Measurements from ENCODE around the gene R3HDM4.
"Not testable (repeated sequence)": the region's sequence is repeated elsewhere in the genome, so short reads cannot be mapped to it uniquely, and the experiment has no call there.

The R3HDM4 gene

GRCh38 chr19:913080-913748, at the start of gene R3HDM4:
Gene R3HDM4 (minus strand): TSS chr19:913219. CDS start chr19:913157, 62 bp downstream.
- no peak for DNase-seq

GRCh38 chr19:961866-962620, 49.0 kb upstream of the R3HDM4 start:
- no peak for DNase-seq

- no peak for DNase-seq
Observed at GRCh38 chr19:960601-960938, 47.6 kb upstream of the R3HDM4 start.

- DNase-seq = no peak
Observed at GRCh38 chr19:960020-960419, 47.0 kb upstream of the R3HDM4 start.

GRCh38 chr19:958967-959855, 46.2 kb upstream of the R3HDM4 start:
- no peak for DNase-seq

GRCh38 chr19:957578-957977, 44.6 kb upstream of the R3HDM4 start:
- DNase-seq = not testable (repeated sequence)

- no peak for DNase-seq
Observed at GRCh38 chr19:956766-957440, 43.9 kb upstream of the R3HDM4 start.

GRCh38 chr19:955803-956765, 43.1 kb upstream of the R3HDM4 start:
- no peak for DNase-seq

- DNase-seq = no peak
Observed at GRCh38 chr19:954672-955494, 41.9 kb upstream of the R3HDM4 start.

- no peak for DNase-seq
Observed at GRCh38 chr19:954272-954671, 41.3 kb upstream of the R3HDM4 start.

- no peak for DNase-seq
Observed at GRCh38 chr19:953445-954271, 40.6 kb upstream of the R3HDM4 start.

- no peak for DNase-seq
Observed at GRCh38 chr19:952680-953444, 39.8 kb upstream of the R3HDM4 start.

GRCh38 chr19:952049-952679, 39.1 kb upstream of the R3HDM4 start:
- DNase-seq = no peak

- no peak for DNase-seq
Observed at GRCh38 chr19:950352-951066, 37.5 kb upstream of the R3HDM4 start.

GRCh38 chr19:948842-949496, 36.0 kb upstream of the R3HDM4 start:
- no peak for DNase-seq

GRCh38 chr19:947707-948539, 34.9 kb upstream of the R3HDM4 start:
- no peak for DNase-seq
